GM21390 (cell line): Measurements from ENCODE around the gene MRPL51.

ENCODE experiments used
- ATAC-seq: cut with Tn5 transposase; IDR thresholded peaks from one replicate; pipeline ENCODE4 v1.9.1; 2021; ENCODE audit not compliant: unreplicated experiment

Gene MRPL51

DNA sequence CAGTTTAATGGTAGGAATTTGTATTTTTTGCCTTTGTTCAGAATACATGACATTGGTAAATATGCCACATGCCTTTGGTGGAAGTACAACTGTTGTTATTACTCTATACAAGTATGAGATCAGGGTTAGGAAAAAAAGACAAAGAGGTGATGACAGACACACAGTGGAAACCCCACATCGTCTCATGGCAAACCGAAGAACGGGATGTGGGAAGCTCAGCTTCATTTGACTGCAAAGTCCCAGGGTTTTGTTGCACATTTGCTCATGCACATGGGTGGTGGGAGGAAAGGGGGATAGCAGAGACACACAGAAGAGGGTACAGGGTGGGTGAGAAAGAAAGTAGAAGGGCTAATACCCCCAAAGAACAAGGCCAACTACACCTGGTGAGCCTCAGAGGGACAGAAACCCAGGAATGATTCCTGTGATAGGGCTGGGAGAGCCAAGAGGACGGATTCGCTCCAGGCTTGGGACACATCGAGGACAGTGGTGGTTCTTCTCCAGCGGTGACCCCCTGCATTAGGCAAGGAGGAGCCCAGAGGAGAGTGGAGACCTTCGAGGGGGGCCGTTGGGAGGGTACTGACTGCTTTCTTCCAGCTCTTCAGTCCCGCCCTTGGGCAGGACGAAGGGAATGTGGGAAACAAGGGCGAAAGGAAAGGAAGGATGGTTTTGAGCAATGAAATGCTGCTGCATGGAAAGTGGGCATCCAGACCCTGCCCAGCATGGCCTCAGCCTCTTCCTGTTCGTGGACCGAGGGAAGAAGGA, 30.6 kb downstream of the MRPL51 start:
- ATAC-seq, result peak; percentile 1

DNA sequence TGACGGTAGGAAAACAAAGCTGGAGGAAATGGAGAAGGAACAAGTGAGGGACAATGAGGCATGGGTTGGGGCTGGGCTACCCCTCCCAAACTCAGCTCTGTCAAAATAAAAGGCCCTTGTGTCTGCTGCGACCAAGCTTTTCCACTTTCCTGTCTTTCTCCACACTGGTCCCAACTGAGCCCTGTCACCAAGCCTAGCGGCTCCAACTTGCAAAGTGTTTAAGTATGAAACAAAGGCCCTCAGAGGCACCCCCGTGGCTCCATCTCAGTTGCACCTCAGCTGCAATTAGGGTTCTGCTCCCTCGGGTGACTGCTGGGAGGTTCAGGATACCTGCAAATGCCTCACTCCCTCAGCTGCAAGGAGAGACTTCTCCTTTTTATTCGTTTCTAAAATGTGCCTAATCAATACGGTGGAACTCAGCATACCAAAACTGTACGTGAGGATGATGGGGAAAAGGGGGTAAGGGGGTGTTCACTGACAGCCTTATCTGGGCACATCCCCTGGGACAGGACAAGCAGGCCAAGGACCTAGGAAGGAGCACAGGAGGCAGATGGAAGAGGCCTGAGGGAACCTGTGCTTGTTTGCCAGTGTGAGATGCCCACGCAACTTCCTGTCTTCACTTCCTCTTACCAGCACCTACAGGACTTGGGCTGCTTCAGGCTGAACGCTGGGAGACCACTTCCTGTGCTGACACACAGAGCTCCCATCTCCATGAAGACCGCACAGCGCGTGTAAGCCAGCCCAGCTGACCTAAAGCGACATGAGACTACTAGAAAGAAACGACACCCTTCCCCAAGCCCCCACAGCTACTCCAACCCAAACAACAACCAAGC, 31.4 kb downstream of the MRPL51 start:
- peak; percentile 80 for ATAC-seq

DNA sequence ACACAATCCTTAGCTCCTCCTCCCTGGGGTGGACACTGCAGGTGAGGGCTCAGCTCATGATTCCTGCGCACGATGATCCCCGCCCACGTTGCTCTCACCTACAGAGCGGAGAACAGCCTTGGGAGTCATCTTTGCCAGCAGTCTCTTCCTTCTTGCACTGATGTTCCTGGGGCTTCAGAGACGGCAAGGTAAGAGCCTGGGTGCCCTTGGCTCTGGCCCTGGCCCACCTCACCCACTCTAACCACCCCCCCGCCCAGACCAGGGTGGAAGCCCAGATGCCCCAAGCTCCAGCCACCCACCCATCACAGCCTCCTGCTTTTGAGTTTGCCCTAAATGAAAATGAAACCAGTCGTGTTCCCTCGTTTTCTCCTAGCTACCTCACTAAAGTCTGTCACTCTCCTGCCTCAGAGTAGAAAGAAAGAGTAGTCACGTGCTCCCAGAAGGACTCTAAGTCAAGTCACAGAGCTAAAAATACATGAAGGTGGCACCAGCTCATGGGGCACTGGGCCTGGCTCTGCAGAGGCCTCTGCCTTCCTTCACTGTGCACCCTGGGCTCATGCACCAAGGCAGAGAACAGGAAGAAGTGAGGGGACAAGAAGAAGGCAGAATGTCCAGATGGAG, 32.2 kb downstream of the MRPL51 start:
- no peak for ATAC-seq

DNA sequence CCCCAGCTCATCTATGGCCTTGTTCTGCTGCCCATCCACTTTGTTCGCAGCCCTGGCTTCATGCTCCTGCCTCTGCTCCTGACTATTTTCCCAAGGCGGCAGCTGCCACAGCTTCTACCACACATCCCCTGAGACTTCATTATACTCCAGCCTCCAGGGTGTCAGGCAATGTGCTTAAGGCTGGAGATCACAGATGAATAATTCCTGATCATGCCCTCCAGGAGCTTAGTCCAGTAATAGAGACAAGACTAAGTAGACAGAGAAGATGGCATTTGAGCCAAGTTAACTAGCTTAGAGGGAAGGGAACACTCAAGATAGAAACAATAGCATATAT, 34.1 kb downstream of the MRPL51 start:
- ATAC-seq, result no peak

DNA sequence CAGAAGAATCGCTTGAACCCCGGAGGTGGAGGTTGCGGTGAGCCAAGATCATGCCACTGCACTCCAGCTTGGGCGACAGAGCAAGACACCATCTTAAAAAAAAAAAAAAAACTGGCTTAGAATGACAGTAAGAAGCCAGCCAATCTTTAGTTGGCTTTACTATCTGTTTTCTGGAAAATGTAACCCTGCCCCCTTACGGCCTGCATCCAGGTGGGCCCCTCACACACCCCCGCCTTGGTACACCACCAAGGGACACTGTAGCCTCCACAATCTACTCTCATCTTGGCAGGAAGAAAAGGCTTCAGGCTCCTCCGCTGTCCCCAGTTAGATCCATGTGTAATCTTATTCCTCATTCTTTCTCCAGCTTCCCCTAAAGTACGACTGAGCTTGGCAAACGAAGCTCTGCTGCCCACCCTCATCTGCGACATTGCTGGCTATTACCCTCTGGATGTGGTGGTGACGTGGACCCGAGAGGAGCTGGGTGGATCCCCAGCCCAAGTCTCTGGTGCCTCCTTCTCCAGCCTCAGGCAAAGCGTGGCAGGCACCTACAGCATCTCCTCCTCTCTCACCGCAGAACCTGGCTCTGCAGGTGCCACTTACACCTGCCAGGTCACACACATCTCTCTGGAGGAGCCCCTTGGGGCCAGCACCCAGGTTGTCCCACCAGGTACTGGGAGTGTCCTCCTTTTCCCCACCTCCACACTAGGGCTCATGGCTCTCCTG, 34.6 kb downstream of the MRPL51 start:
- ATAC-seq, result no peak

DNA sequence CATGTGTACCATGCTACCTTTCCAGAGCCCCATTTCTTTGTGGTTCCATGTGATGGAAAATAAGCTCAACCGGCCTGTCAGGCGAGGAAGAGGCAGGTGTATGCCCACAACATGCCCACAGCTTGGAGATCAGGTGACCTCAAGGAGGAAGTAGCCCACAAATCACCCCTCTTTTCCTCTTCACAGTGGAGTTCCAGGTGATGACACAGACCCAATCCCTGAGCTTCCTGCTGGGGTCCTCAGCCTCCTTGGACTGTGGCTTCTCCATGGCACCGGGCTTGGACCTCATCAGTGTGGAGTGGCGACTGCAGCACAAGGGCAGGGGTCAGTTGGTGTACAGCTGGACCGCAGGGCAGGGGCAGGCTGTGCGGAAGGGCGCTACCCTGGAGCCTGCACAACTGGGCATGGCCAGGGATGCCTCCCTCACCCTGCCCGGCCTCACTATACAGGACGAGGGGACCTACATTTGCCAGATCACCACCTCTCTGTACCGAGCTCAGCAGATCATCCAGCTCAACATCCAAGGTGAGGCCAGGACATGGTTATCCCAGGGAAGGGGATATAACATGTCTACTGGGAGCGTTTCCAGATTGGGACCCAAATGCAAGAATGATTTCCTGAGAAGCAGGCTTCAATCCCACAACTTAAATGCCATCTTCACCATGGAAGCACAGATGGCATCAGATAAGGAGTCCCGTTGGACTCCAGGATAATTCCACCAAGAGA, 35.7 kb downstream of the MRPL51 start:
- ATAC-seq, result no peak

DNA sequence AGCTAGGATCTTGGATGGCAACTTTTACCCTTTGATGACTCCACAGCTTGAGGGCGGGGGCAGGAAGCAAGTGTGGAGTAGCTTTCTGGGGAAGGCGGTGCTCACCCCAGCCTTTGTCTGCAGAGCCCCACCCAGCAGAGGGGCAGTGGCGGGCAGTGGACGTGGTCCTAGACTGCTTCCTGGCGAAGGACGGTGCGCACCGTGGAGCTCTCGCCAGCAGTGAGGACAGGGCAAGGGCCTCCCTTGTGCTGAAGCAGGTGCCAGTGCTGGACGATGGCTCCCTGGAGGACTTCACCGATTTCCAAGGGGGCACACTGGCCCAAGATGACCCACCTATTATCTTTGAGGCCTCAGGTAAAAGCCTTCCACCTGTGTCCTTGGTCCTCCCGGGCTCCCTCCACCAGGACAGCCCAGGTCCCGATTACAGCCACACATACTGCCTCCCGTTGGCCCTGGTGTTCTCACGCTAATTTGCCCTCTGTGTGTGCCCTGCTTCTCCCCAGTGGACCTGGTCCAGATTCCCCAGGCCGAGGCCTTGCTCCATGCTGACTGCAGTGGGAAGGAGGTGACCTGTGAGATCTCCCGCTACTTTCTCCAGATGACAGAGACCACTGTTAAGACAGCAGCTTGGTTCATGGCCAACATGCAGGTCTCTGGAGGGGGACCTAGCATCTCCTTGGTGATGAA, 40.0 kb downstream of the MRPL51 start:
- ATAC-seq, result no peak

DNA sequence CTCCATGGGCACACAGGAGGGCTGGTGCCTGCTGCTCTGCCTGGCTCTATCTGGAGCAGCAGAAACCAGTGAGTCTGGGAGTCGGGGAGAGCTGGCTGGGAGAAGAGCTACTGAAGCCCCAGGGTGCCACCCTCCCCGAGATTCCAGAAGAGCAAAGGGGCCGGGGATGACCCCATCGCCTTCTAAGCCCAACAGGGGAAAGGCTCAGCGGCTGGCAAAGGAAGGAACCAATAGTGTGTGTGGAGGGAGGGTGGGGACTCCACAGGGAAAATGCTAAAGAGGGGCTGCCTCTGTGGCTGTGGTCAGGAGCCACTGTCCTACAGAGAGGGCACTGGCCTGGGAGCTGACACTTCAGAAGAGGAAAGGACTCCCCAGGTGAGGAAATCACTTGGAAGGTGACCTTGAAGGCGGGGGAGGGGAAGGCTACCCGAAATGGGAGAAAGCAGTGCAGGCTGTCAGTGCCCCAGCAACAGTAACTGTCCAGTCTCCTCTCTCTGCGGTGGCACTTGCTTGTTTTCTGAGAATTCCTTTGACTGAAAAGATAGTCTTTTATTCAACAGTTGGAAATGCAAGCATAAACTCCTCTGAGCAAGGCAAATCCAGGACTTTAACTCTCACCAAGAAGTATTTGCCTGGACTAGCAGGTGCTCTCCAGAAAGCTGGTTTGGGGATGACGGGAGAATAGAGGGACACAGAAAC, 40.7 kb downstream of the MRPL51 start:
- ATAC-seq, result no peak

DNA sequence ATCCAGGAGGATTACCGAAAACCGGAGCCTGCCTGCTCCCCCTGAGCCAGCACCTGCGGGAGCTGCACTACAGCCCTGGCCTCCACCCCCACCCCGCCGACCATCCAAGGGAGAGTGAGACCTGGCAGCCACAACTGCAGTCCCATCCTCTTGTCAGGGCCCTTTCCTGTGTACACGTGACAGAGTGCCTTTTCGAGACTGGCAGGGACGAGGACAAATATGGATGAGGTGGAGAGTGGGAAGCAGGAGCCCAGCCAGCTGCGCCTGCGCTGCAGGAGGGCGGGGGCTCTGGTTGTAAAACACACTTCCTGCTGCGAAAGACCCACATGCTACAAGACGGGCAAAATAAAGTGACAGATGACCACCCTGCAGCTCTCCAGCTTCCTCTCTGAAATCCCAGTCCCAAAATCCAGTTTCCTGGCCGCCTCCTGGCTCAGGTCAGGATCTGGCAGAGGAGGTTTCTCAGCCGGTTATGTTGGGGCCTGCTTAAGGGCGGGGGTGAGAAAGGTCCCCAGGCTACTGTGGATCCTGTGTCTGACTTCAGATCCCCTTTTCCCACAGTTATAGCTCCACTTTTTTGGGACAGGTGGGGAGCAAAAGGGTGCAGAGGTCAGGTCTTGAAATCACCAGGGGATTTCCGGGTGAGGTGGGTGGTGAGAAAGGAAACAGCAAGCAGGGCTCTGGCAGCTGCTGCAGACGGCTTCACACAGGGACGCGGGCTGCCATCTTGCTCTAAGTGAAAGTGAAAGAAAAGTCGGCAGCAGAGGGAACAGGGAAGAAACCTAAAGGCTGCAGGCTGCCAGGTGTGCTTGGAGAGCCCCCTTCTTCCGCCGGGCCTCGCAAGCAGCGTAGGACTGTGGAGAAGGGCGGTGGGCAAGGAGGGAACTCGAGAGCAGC, 41.5 kb downstream of the MRPL51 start, which contains the start of gene TAPBPL:
Gene TAPBPL, plus strand, starts transcription at position 695 of the 897 bp plus-strand sequence. CDS start 207 bp downstream, outside the sequence.
- peak; percentile 54 for ATAC-seq

DNA sequence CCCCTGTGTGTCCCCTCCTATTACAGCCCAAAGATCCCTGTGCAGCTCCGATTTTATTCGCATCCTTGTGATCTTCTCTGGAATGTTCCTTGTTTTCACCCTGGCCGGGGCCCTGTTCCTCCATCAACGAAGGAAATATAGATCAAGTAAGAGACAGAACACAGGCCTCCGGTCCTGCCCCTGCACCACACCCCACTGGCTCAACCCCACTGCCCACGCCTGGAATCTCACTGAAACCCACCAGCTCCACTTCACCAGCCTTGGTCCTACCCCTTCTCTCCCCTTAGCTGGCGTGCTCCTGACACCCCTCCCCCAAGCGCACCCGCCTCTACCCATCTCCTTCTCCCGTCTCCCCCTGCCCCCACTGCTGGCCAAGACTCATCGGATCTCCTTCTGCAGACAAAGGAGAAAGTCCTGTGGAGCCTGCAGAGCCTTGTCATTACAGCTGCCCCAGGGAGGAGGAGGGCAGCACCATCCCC, 42.2 kb downstream of the MRPL51 start:
- ATAC-seq, result no peak

DNA sequence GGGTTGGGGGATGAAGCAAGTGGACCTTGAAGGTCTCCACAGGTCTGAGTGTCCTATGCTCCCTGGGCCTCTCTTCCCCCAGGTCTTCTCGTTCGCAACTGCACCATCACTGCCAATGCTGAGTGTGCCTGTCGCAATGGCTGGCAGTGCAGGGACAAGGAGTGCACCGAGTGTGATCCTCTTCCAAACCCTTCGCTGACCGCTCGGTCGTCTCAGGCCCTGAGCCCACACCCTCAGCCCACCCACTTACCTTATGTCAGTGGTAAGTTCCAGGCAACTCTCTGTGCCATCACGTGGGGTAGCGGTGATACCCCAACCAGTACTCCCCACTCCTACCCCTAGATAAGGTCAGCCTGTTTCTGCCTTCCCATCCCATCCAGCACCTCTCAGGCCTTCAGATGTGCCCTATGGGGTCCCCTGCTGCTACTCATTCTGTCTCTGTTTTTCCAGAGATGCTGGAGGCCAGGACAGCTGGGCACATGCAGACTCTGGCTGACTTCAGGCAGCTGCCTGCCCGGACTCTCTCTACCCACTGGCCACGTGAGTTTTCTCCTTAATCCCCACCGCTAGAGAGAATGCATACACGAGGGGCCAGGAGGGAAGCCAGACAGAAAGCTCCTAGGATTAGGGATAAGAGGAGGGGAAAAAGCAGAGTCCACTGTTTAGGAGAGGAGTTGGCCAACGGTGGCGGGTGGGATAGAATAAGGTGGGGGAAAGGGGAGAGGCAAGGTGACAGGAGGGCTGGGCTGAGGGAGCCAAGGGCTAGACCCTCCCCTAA, 42.8 kb downstream of the MRPL51 start:
- ATAC-seq, result no peak

DNA sequence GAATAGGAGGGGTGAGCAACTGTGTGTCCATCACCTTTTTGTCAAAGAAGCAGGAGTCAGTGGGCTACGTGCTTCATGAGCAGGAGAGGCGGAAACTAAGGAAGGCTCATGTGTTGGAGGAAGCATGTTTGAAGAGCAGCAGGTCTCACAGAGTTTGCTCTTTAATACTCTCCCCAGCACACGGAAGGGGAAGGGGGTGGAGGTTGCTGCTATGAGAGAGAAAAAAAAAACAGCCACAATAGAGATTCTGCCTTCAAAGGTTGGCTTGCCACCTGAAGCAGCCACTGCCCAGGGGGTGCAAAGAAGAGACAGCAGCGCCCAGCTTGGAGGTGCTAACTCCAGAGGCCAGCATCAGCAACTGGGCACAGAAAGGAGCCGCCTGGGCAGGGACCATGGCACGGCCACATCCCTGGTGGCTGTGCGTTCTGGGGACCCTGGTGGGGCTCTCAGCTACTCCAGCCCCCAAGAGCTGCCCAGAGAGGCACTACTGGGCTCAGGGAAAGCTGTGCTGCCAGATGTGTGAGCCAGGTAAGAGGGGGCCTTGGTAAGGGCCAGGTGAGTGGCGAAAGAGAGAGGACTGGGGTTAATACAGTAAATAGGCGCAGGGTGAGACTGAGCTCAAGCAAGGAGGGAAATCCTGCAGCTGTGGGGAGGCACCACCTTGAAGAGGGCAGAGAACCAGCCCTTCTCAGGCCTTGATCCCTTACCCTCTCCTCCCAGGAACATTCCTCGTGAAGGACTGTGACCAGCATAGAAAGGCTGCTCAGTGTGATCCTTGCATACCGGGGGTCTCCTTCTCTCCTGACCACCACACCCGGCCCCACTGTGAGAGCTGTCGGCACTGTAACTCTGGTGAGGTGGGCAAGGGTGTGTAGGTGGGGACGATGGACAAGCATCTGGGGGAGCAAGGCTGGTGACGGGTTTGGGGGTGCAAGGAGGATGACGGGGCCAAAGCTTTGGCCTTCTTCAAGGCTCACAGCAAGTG, 48.1 kb downstream of the MRPL51 start, which contains the start of gene CD27:
Gene CD27, plus strand, starts transcription at position 252 of the 985 bp plus-strand sequence. Its CDS starts 141 bp downstream, at position 393.
- ATAC-seq, result no peak

DNA sequence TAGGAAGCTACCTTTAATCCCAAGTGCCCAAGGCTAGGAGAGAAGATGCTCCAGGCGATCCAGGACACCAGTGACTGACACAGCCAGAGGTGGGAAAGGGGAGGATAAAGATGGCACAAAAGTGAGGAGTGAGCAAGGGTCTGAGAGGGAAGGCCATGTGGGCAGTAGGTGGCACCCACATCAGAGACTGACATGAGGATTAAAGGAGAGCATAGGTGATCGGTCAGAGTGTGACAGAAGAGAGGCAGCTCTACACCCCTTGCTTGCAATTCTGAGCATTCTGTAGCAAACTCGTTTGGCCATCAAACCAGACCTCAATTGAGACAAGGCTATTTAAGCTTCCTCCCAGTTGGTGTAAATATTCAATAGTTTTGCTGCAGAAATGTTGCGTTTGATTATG, 49.0 kb downstream of the MRPL51 start:
- no peak for ATAC-seq

DNA sequence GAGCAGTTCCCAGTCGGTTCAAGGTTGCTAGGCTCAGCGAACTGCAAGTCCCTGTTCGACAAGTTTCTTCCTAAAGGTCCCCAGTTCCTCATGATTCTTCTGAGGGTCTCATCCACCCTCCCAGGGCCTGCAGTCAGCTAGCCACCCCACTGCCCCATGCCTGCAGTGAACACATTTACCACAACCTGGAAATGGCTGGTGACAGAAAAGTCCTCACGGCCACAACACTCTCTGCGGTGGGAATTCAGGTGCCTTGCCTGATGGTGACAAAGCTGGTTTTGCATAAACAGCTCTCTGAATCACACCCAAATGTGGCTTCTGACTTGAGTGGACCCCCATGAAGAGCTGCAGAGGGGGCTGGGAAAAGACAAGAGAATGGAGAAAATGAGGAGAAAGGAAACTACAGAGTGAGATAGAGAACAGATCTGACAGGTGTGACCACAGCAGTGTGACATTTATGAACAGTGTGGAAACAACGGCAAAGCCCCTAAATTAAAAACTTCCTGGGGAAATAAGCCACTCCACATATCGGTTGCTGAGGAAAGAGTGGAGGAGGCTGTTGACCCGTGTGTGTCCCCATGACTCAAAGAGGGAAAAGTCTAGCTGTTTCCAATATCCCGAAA, 49.6 kb downstream of the MRPL51 start:
- ATAC-seq, result no peak

DNA sequence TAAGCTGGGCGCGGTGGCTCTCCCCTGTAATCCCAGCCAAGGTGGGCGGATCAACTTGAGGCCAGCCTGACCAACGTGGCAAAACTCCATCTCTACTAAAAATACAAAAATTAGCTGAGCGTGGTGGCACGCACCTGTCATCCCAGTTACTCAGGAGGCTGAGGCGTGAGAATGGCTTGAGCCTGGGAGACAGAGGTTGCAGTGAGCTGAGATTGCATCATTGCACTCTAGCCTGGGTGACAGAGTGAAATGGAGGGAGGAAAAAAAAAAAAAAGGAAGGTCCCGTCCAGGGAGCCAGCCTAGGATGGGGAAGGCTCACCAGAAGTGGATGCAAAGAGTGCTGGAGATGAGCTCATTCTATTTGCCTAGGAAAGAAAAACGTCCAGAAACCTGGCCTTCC, 50.2 kb downstream of the MRPL51 start:
- no peak for ATAC-seq
